PC-3 (cell line): Measurements from ENCODE around the gene FBXO17. TPM values are rescaled to one million over a fixed set of nuclear protein-coding genes. Genes with fewer than 3 reads are reported as not detected.
A peak's percentile ranks its signal among the peaks of the same experiment; 100 is the strongest.

Source experiments
- ATAC-seq: fragments of 200-7000 bp; cut with Tn5 transposase; 2 replicates; pipeline ENCODE4 v1.9.1; 2020; ENCODE audit warnings: mild to moderate bottlenecking, moderate library complexity
- BruUV-seq: library from RNA; stranded (reverse); fragments of 400-500 nt; replicated peaks from 2 replicates; lab custom pipeline; 2021; lab: Mats Ljungman, UMichigan
- CTCF ChIA-PET: fragments of 300-600 bp; sonication (Branson Sonifier 250); formaldehyde crosslinking; loops from one replicate; lab custom pipeline; 2022; ENCODE audit warnings: antibody characterized with exemption; lab: Charles Lee
- POLR2A ChIA-PET: fragments of 300-600 bp; sonication (Branson Sonifier 250); formaldehyde crosslinking; loops from one replicate; lab custom pipeline; 2022; ENCODE audit warnings: antibody characterized with exemption; ENCODE audit not compliant: unreplicated experiment; lab: Charles Lee
- DNase-seq: peaks from one replicate; pipeline ENCODE4 v3.0.0-alpha.2; 2015
- H2AFZ ChIP-seq: fragments of 300-600 bp; sonication (generic); 2 replicates; pipeline ENCODE4 v1.6.0; 2016; ENCODE audit warnings: antibody characterized with exemption, low read length
- H3F3A ChIP-seq: fragments of 300-600 bp; sonication (generic); one replicate; pipeline ENCODE4 v1.6.0; 2017; ENCODE audit warnings: antibody characterized with exemption, low read length, control low read depth, mild to moderate bottlenecking; ENCODE audit not compliant: unreplicated experiment
- H3K27ac ChIP-seq: fragments of 300-600 bp; sonication (generic); 2 replicates; pipeline ENCODE4 v1.5.1; 2016; ENCODE audit warnings: mild to moderate bottlenecking, low read length
- H3K27me3 ChIP-seq: fragments of 300-600 bp; sonication (generic); 2 replicates; pipeline ENCODE4 v1.6.1; 2016; ENCODE audit warnings: low read length, mixed read lengths
- H3K36me3 ChIP-seq: fragments of 300-600 bp; sonication (generic); 2 replicates; pipeline ENCODE4 v1.6.1; 2016; ENCODE audit warnings: low read depth, mixed run types, low read length, mixed read lengths
- H3K4me1 ChIP-seq: fragments of 300-600 bp; sonication (generic); 2 replicates; pipeline ENCODE4 v1.5.1; 2016; ENCODE audit warnings: low read length; ENCODE audit not compliant: insufficient read depth
- H3K4me2 ChIP-seq: fragments of 300-600 bp; sonication (generic); 2 replicates; pipeline ENCODE4 v1.6.0; 2016; ENCODE audit warnings: low read length
- H3K4me3 ChIP-seq: fragments of 300-600 bp; sonication (generic); 2 replicates; pipeline ENCODE4 v1.5.1; 2016; ENCODE audit warnings: mild to moderate bottlenecking, low read length, mixed read lengths
- H3K79me2 ChIP-seq: fragments of 300-600 bp; sonication (generic); 2 replicates; pipeline ENCODE4 v1.6.1; 2017; ENCODE audit warnings: low read length, mixed read lengths
- H3K9ac ChIP-seq: fragments of 300-600 bp; sonication (generic); 2 replicates; pipeline ENCODE4 v1.6.0; 2016; ENCODE audit warnings: mild to moderate bottlenecking, low read length
- H3K9me2 ChIP-seq: fragments of 300-600 bp; sonication (generic); replicated peaks from 2 replicates; pipeline ENCODE4 v1.6.1; 2016; ENCODE audit warnings: mixed run types, low read length, mixed read lengths
- H3K9me3 ChIP-seq: fragments of 300-600 bp; sonication (generic); 2 replicates; pipeline ENCODE4 v1.6.1; 2016; ENCODE audit warnings: low read length, mixed read lengths
- H4K20me1 ChIP-seq: fragments of 300-600 bp; sonication (generic); 2 replicates; pipeline ENCODE4 v1.6.1; 2016; ENCODE audit warnings: low read length, mixed read lengths
- CTCF ChIP-seq: fragments of 300-600 bp; sonication (generic); conservative IDR thresholded peaks from 2 replicates; pipeline ENCODE4 v1.5.1; 2017; ENCODE audit warnings: antibody characterized with exemption, low read depth, mild to moderate bottlenecking, low read length
- EZH2 ChIP-seq: fragments of 300-600 bp; sonication (generic); IDR thresholded peaks from one replicate; pipeline ENCODE4 v1.6.1; 2017; ENCODE audit warnings: antibody characterized with exemption, mild to moderate bottlenecking, low read length; ENCODE audit not compliant: unreplicated experiment
- EZH2phosphoT487 ChIP-seq: fragments of 300-600 bp; sonication (generic); IDR thresholded peaks from 2 replicates; pipeline ENCODE4 v1.6.1; 2018; ENCODE audit warnings: mild to moderate bottlenecking, antibody characterized with exemption, low read length, borderline replicate concordance
- intact Hi-C: fragments of 100-400 bp; cut with micrococcal nuclease; formaldehyde crosslinking; loops from 2 replicates; pipeline ENCODE4 v1.9.0; 2023
- total RNA-seq: library from RNA; depleted of rRNA; stranded (reverse); fragments of >200 nt; gene quantifications from 2 replicates; pipeline ENCODE4 v1.2.3, GENCODE V29; 2014

Gene FBXO17
- total RNA-seq, 1 experiment from 2014 or later, result not detected

- CTCF ChIA-PET, result interaction anchor here (1.9 kb wide), 1 partner anchor 30 kb away, joined by 7 read pairs; the partner anchor contains the start of genes MRPS12 and SARS2
- H3K4me3 ChIP-seq, result peak overlapping the region; percentile 78
- H3K27me3 ChIP-seq, result no peaks in the 10 kb centered on the region
- H3K36me3 ChIP-seq, result no peaks in the 10 kb centered on the region
- peak overlapping the region; percentile 98 for H3K4me2 ChIP-seq
- H3K9me2 ChIP-seq, result no peaks in the 10 kb centered on the region
- intact Hi-C loops, result no loop called here
- H3K4me1 ChIP-seq, result 0 out of 2 replicates have a peak, but pooled peaks cover 3% of the 10 kb centered on the region
- POLR2A ChIA-PET, result interaction anchor here (0.6 to 0.8 kb wide), 2 partner anchors 30 to 178 kb away, joined by 3 to 5 read pairs; partner anchors contain the start of gene MRPS12
- H3K9ac ChIP-seq, result peak overlapping the region; percentile 77
- no peaks in the 10 kb centered on the region for H3F3A ChIP-seq
- no TSS peak for BruUV-seq
- 0 out of 2 replicates have a peak overlapping the region, but pooled peaks have one; percentile 12 for H3K27ac ChIP-seq
- ATAC-seq (no peak), DNase-seq (no peak)
- peak overlapping the region; percentile 73; the same call in 1 of the 2 replicates for H2AFZ ChIP-seq
- no peaks in the 10 kb centered on the region for H4K20me1 ChIP-seq
- H3K79me2 ChIP-seq, result peaks cover 29% of the 10 kb centered on the region
- H3K9me3 ChIP-seq, result no peaks in the 10 kb centered on the region
- TF ChIP-seq EZH2phosphoT487, result no peak
- no peak for TF ChIP-seq CTCF
- no peak for TF ChIP-seq EZH2
Observed at GRCh38 chr19:38900743-38901190, 74.8 kb downstream of the FBXO17 start.

GRCh38 chr19:38900202-38900629 lies 75.3 kb downstream of the FBXO17 start:
- H3K9me3 ChIP-seq, result no peaks in the 10 kb centered on the region
- TF ChIP-seq EZH2phosphoT487 (no peak), CTCF (no peak), EZH2 (no peak)
- H3K27ac ChIP-seq, result 0 out of 2 replicates have a peak overlapping the region, but pooled peaks have one; percentile 12
- intact Hi-C loops, result no loop called here
- H3F3A ChIP-seq, result no peaks in the 10 kb centered on the region
- H2AFZ ChIP-seq, result peak overlapping the region; percentile 73
- DNase-seq (no peak), ATAC-seq (no peak)
- TSS peak; percentile 76 for BruUV-seq
- no peaks in the 10 kb centered on the region for H3K36me3 ChIP-seq
- POLR2A ChIA-PET, result interaction anchor here (0.5 to 0.8 kb wide), 3 partner anchors 31 to 183 kb away, joined by 3 to 6 read pairs (median 5); partner anchors contain the start of gene MRPS12
- no peaks in the 10 kb centered on the region for H4K20me1 ChIP-seq
- no peaks in the 10 kb centered on the region for H3K9me2 ChIP-seq
- peak overlapping the region; percentile 77 for H3K9ac ChIP-seq
- CTCF ChIA-PET, result interaction anchor here (1.9 kb wide), 1 partner anchor 30 kb away, joined by 7 read pairs; the partner anchor contains the start of genes MRPS12 and SARS2
- H3K27me3 ChIP-seq, result no peaks in the 10 kb centered on the region
- H3K79me2 ChIP-seq, result peaks cover 29% of the 10 kb centered on the region
- H3K4me3 ChIP-seq, result peak overlapping the region; percentile 78
- H3K4me1 ChIP-seq, result 0 out of 2 replicates have a peak, but pooled peaks cover 3% of the 10 kb centered on the region
- H3K4me2 ChIP-seq, result peak overlapping the region; percentile 98
